HK-2 (cell line): ENCODE results near the gene RACGAP1.
A peak's percentile ranks its signal among the peaks of the same experiment; 100 is the strongest.

Experiments used
- DNase-seq: peaks from one replicate; pipeline ENCODE4 v3.0.0-alpha.2; 2018; ENCODE audit not compliant: unreplicated experiment

The RACGAP1 gene

GRCh38 chr12:49968471-49968870, 56.8 kb downstream of the RACGAP1 start:
- DNase-seq = no peak

- DNase-seq = no peak
These were observed 57.5 kb downstream of the RACGAP1 start for GRCh38 chr12:49967777-49968250.

- DNase-seq = peak; percentile 94
These were observed 58.1 kb downstream of the RACGAP1 start for GRCh38 chr12:49967042-49967776.

GRCh38 chr12:49966511-49967041, 58.7 kb downstream of the RACGAP1 start:
- no peak for DNase-seq

GRCh38 chr12:49965836-49966235, 59.5 kb downstream of the RACGAP1 start:
- DNase-seq = no peak

GRCh38 chr12:49964849-49965624, 60.3 kb downstream of the RACGAP1 start:
- DNase-seq = no peak

- DNase-seq = no peak
These were observed 61.1 kb downstream of the RACGAP1 start for GRCh38 chr12:49963976-49964815.

- DNase-seq = peak; percentile 72
These were observed 62.2 kb downstream of the RACGAP1 start for GRCh38 chr12:49962861-49963765.

- no peak for DNase-seq
These were observed 63.1 kb downstream of the RACGAP1 start for GRCh38 chr12:49961993-49962764.

- DNase-seq = no peak
These were observed 64.0 kb downstream of the RACGAP1 start, which contains the start of gene AQP5 for GRCh38 chr12:49961111-49961922. TSS of gene AQP5 (plus strand) at chr12:49961872. CDS start at chr12:49962018, 146 bp downstream.

- DNase-seq = no peak
These were observed 64.7 kb downstream of the RACGAP1 start for GRCh38 chr12:49960474-49961110.

GRCh38 chr12:49959685-49960473, 65.4 kb downstream of the RACGAP1 start:
- DNase-seq = no peak

- no peak for DNase-seq
These were observed 67.7 kb downstream of the RACGAP1 start for GRCh38 chr12:49957570-49957967.

- DNase-seq = no peak
These were observed 68.4 kb downstream of the RACGAP1 start for GRCh38 chr12:49956663-49957569.

- no peak for DNase-seq
These were observed 69.2 kb downstream of the RACGAP1 start for GRCh38 chr12:49955899-49956662.
